Neural cell (in vitro differentiated cells): ENCODE results near the gene PMS2.

Experiments used
- EP300 ChIP-seq: fragments of 450-650 bp; conservative IDR thresholded peaks from 2 replicates; pipeline ENCODE4 v1.6.1; 2014; ENCODE audit warnings: antibody characterized with exemption, mild to moderate bottlenecking, moderate library complexity; ENCODE audit not compliant: poor library complexity, severe bottlenecking
- MXI1 ChIP-seq: fragments of 450-650 bp; conservative IDR thresholded peaks from 2 replicates; pipeline ENCODE4 v1.6.1; 2014; ENCODE audit warnings: antibody characterized with exemption, mild to moderate bottlenecking; ENCODE audit not compliant: poor library complexity, severe bottlenecking
- POLR2AphosphoS5 ChIP-seq: IDR thresholded peaks from 2 replicates; pipeline ENCODE4 v1.6.1; 2012
- TAF1 ChIP-seq: IDR thresholded peaks from 2 replicates; pipeline ENCODE4 v1.6.1; 2012; ENCODE audit warnings: low read depth
- TF ChIP-seq, protein P1 (sequence below): fragments of 450-650 bp; IDR thresholded peaks from 2 replicates; pipeline ENCODE4 v1.5.1; 2014; ENCODE audit warnings: antibody characterized with exemption, mild to moderate bottlenecking, moderate library complexity; ENCODE audit not compliant: poor library complexity, severe bottlenecking

DNA sequence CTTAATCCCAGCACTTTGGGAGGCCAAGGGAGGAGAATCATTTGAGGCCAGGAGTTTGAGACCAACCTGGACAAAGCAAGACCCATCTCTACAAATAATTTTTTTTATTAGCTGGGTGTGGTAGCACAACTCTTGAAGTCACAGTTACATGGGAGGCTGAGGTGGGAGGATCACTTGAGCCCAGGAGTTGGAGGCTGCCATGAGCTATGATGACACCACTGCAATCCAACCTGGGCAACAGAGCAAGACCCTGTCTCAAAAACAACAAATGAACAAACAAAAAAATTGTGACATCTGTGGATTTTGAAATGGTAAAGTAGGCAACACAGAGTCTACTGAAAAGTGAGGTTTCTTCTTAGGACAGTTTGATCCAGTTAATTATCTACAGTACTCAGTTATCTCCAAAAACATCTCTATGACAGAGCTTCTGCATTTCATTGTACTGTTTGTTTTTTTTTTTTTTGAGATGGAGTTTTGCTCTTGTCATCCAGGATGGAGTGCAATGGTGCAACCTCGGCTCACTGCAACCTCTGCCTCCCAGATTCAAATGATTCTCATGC is 19.0 kb upstream of the PMS2 start:
- no peak for TF ChIP-seq EP300
- TF ChIP-seq MXI1 = no peak
- TF ChIP-seq, protein P1, sequence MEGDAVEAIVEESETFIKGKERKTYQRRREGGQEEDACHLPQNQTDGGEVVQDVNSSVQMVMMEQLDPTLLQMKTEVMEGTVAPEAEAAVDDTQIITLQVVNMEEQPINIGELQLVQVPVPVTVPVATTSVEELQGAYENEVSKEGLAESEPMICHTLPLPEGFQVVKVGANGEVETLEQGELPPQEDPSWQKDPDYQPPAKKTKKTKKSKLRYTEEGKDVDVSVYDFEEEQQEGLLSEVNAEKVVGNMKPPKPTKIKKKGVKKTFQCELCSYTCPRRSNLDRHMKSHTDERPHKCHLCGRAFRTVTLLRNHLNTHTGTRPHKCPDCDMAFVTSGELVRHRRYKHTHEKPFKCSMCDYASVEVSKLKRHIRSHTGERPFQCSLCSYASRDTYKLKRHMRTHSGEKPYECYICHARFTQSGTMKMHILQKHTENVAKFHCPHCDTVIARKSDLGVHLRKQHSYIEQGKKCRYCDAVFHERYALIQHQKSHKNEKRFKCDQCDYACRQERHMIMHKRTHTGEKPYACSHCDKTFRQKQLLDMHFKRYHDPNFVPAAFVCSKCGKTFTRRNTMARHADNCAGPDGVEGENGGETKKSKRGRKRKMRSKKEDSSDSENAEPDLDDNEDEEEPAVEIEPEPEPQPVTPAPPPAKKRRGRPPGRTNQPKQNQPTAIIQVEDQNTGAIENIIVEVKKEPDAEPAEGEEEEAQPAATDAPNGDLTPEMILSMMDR = no peak
- TF ChIP-seq TAF1 = no peak
- TF ChIP-seq POLR2AphosphoS5 = no peak
